D341Med (cell line): Measurements from ENCODE around the gene SLC25A48.

ENCODE experiments used
- DNase-seq: peaks from one replicate; pipeline ENCODE4 v3.0.0; 2012; ENCODE audit warnings: low spot score

SLC25A48 gene

DNA sequence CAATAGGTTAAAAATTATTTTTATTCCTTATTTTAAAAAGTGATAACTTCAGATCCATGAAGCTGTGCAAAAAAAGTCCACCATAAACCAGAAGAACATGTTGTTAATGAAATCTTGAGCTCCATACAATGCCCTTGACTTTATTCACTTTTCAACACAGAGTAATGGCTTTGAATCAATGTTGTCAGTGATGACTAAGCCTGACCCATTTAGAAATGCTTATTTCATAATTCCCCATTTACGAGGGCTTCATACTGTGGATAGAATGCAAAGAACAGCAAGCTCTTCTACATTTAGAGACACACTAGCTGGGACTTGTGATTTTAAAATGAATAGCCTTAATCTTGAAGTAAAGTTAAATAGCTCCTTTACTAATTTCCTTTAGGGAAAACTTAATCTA is 86.9 kb downstream of the SLC25A48 start:
- DNase-seq = no peak

DNA sequence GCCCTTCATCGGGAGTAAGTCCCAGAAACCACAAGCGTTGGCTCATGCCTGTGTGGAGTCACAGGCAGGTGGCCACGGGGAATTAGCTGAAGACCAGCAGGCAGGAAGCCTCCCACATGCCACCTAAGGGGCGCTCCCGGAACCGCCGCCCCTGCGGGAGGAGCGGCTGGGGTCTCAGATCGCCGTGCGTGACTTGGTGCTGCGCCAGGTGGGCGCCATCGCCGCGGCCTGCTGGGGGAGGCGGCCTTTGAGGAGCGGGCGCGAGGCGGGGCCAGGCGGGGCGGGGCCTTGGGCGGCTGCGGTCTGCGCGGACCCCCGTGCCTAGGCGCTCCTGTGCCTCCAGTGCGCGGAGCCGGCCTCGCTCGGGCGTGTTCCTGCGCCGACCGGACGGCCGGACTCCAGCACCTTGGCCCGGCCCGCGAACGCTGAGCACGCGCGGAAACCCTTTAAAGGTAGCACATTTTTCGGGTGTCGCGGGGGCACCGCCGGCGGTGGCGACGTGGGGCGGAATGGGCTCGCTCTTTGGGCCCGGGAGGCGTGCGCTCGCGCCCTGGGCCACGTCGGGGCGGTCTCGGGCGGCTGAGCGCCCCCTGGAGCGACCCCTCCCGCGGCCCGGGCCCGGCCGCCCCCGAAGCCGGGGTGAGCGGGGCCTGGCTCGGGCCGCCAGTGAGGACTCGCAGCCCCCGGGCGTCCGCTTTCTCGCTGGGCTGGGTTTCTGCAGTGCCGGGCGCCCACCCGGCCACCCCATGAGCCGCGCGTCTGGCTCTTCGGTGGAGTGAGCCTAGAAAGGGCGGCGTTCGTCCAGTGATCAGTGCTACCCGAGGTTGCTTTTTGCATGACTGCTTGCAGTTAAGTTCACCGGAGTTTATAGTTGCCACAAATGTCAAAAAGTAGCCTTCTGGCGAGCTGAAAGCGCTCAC is 95.8 kb downstream of the SLC25A48 start:
- peak; percentile 57 for DNase-seq

DNA sequence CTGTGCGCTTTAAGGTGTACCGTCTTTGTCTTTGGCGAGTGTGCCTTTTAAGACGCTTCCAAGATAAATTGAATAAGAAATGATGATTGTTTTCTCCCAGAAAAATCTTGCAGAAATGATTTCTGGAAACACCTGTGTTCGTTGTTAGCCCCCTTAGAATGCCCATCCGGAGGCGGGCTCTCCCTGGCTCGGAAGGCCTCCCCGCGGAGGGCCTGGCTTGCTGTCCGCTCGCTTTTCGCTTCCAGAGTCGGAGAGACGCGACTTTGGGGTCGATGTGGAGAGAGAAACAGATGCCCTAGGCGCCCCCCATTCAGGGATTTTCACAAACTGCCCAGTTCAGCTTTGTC is 96.5 kb downstream of the SLC25A48 start:
- DNase-seq = no peak

DNA sequence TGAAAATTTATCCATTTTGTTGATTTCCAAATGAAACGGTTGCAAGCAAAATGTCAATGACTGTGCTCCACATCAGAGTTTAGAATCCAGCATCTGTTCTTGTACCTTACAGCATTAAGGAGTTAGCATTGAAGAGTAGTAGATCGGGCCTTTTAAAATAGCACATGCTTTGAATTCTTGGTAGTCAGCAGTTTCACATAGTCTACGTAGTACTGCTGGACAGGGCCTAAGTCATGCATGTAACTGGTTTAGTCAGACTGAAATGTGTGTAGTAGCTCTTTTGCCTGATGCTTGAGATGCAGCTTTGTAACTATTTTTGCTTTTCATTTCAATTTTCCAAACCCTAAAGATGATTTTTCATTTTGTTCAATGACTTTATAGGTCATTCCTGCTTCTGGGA is 100.5 kb downstream of the SLC25A48 start:
- no peak for DNase-seq

DNA sequence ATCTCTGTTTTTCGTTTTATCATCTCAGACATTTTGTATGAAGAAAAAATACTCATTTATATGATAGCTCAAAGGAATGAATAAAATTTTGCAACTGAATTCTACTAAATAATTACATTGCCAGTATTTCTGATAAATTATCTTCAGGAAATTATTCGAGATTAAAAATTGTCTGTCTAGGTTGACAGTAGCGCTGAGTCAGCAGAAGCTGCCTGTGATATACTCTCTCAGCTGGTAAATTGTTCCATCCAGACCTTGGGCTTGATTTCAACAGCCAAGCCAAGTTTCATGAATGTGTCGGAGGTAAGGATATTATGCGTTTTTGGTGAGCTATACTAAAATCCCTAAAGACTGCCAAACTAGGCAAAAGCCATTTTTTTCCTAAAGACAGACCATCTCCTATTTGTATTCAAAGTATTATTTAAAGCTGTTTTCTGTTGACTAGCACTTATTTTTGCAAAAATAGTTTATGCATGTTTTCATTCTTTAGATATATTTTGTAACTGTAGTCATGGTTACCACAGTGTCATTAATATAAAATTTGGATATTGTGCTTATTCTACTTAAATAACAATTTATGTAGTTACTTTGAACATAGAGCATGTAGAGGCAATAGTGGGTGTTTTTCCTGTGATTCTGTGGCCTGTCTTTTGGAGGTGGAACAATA is 102.9 kb downstream of the SLC25A48 start:
- DNase-seq = no peak
